VCaP (cell line): ENCODE data around the gene DHRSX.

ENCODE experiments used
- H3K27ac ChIP-seq: fragments of 450-650 bp; 2 replicates; pipeline ENCODE4 v1.5.1; 2017
- TF ChIP-seq, protein P1 (sequence below): fragments of 450-650 bp; conservative IDR thresholded peaks from 2 replicates; pipeline ENCODE4 v1.5.1; 2017; ENCODE audit warnings: mild to moderate bottlenecking, moderate library complexity

DHRSX gene

DNA sequence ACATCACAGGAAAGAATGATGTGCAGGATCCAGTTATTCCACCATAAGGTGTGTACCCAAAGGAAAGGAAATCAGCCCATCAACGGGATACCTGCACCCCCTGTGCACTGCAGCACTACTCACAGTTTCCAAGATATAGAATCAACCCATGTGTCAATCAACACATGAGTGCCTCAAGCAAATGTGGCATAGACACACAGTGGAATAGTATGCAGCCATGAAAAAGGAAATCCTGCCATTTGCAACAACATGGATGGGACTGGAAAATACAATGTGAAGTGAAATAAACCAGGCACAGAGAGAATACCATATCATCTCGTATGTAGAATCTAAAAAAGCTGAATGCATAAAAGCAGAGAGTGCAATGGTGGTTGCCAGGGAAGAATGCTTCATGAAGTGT lies 53.3 kb downstream of the DHRSX start:
- H3K27ac ChIP-seq: no peak overlapping the region
- TF ChIP-seq, protein P1, sequence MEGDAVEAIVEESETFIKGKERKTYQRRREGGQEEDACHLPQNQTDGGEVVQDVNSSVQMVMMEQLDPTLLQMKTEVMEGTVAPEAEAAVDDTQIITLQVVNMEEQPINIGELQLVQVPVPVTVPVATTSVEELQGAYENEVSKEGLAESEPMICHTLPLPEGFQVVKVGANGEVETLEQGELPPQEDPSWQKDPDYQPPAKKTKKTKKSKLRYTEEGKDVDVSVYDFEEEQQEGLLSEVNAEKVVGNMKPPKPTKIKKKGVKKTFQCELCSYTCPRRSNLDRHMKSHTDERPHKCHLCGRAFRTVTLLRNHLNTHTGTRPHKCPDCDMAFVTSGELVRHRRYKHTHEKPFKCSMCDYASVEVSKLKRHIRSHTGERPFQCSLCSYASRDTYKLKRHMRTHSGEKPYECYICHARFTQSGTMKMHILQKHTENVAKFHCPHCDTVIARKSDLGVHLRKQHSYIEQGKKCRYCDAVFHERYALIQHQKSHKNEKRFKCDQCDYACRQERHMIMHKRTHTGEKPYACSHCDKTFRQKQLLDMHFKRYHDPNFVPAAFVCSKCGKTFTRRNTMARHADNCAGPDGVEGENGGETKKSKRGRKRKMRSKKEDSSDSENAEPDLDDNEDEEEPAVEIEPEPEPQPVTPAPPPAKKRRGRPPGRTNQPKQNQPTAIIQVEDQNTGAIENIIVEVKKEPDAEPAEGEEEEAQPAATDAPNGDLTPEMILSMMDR: no peak

DNA sequence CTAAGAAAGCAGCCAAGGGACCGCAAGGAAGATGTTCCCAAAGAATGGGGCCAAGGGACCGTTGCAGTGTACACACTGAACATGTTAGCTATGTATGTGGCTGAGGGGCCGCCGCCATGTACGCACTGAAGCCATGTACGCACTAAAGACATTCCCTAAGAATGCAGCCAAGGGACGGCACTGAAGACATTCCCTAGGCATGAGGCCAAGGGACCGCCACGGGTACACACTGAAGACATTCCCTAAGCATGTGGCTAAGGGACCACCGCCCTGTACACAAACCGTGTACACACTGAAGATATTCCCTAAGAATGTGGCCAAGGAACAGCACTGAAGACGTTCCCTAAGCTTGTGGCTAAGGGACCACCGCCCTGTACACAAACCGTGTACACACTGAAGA lies 54.0 kb downstream of the DHRSX start:
- TF ChIP-seq, protein P1: no peak

DNA sequence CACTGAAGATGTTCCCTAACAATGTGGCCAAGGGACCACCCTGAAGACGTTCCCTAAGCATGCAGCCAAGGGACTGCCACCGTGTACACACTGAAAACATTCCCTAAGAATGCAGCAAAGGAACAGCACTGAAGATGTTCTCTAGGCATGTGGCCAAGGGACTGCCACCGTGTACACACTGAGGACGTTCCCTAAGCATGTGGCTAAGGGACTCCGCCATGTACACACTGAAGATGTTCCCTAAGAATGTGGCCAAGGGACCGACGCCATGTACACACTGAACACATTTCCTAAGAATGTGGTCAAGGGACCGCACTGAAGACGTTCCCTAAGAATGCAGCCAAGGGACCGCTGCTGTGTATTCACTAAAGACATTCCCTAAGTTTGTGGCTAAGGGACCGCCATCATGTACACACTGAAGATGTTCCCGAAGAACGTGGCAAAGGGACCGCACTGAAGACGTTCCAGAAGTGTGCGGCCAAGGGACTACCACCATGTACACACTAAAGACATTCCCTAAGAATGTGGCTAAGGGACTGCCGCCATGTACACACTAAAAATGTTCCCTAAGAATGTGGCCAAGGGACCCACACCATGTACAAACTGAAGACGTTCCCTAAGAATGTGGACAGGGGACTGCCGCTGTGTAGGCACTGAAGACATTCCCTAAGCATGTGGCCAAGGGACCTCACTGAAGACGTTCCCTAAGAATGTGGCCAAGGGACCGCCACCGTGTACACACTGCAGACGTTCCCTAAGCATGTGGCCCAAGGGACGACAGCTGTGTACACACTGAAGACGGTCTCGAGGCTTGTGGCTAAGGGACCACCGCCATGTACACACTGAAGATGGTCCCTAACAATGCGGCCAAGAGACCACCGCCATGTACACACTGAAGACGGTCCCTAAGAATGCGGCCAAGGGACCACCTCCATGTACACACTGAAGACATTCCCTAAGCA lies 54.8 kb downstream of the DHRSX start:
- TF ChIP-seq, protein P1: no peak
- no peak overlapping the region for H3K27ac ChIP-seq

More for the DNA sequence above, 54.0 kb downstream of the DHRSX start:
- H3K27ac ChIP-seq: no peak overlapping the region

DNA sequence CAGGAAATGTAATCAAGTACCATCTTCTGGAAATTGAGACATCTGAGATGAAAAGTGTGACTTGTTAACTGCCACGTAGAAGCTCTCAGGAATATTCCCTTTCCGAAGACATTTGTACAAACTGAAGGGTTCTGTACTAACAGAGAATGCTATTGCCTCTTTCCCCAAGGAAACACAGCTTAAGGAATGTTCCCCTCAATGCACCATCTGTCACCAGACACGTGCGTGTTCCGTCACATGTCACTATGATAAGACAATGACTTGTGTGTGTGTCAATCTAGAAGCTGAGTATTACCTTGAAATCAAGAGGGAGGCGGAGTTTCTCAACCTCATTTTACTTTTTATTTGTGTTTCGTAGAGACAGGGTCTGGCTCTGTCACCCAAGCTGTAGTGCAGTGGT lies 58.1 kb downstream of the DHRSX start:
- TF ChIP-seq, protein P1: no peak
- H3K27ac ChIP-seq: no peak overlapping the region

DNA sequence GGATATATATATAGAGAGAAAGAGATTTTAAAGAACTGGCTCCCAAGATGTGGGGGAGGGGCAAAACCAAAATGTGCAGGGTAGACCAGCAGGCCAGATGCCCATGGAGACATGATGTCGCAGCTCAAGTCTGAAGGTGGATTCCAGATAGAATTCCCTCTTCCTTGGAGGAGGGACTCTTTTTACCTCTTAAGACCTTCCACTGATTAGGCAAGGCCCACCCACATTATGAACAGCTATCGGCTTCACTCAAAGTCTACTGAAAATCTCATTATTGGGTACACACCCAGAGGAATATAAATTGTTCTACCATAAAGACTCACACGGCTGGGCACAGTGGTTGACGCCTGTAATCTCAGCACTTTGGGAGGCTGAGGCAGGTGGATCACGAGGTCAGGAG lies 59.3 kb downstream of the DHRSX start:
- H3K27ac ChIP-seq: no peak overlapping the region
- TF ChIP-seq, protein P1: no peak

DNA sequence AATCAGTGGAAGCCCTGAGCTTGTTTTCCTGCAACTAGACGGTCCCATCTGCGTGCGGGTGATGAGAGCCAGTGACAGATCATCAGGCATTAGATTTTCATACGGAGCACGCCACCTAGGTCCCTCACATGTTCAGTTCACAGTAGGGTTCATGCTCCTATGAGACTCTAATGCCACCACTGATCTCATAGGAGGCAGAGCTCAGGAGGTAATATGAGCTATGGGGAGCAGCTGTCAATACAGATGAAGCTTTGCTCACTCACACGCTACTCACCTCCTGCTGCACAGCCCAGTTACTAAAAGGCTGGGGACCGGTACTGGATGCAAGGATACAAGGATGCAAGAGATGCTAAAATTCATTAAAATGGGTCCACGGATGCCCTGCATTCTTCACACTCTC lies 61.2 kb downstream of the DHRSX start:
- no peak overlapping the region for H3K27ac ChIP-seq
- TF ChIP-seq, protein P1: no peak

DNA sequence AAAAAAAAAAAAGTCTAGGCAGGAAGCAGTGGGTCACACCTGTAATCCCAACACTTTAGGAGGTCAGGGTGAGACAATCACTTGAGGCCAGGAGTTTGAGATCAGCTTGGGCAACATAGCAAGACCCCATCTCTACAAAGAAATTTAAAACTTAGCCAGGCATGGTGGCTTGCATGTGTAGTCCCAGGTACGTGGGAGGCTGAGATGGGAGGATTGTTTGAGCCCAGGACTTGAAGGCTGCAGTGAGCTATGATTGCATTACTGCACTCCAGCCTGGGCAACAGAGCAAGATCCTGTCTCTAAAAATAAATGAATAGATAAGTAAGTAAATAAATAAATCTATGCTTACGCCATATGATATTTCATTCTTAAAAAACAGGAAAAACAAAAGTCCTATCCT lies 65.3 kb downstream of the DHRSX start:
- TF ChIP-seq, protein P1: no peak
- no peak overlapping the region for H3K27ac ChIP-seq
